Adrenal gland (tissue), 5 donors: Measurements from ENCODE around the gene CNOT10.

Source experiments
- CTCF ChIP-seq, 6 experiments: fragments of 450-650 bp in 4 of 6; fragments of 200-600 bp in 2 of 6; sonication (generic) in 1 of 6; IDR thresholded peaks; 1 replicate in 5 of 6; 2 replicates in 1 of 6; pipeline versions ENCODE4 v1.5.1 to v1.8.0; 2016 to 2021; ENCODE audit warnings: antibody characterized with exemption in 6 of 6, mild to moderate bottlenecking in 2 of 6, moderate library complexity in 1 of 6
- POLR2A ChIP-seq, 2 donors: fragments of 450-650 bp; IDR thresholded peaks; one replicate each; pipeline ENCODE4 v1.6.1; 2017; ENCODE audit warnings: antibody characterized with exemption in 2 of 2, mild to moderate bottlenecking in 2 of 2, moderate library complexity in 1 of 2
- donor health status: DM: no; HTN: no; CAD: no.

GRCh38 chr3:32719931-32720330, 34.9 kb downstream of the CNOT10 start:
- TF ChIP-seq POLR2A (IDR thresholded peaks at IDR 0.05) (no peak), CTCF (IDR thresholded peaks at IDR 0.05) (no peak)
